Measurements from ENCODE around the gene HOXC9.

The HOXC9 gene

GRCh38 chr12:53976172-53976822 lies 23.7 kb upstream of the HOXC9 start:
- no peak for DNase-seq

- DNase-seq = no peak
Measured at GRCh38 chr12:53976823-53977595, 23.0 kb upstream of the HOXC9 start.

- DNase-seq = no peak
Measured at GRCh38 chr12:53977596-53978445, 22.1 kb upstream of the HOXC9 start.

GRCh38 chr12:53978477-53979356 lies 21.2 kb upstream of the HOXC9 start:
- DNase-seq = no peak

- no peak for DNase-seq
Measured at GRCh38 chr12:53980104-53980801, 19.7 kb upstream of the HOXC9 start.

GRCh38 chr12:53980802-53981496 lies 19.0 kb upstream of the HOXC9 start:
- no peak for DNase-seq

GRCh38 chr12:53981634-53982565 lies 18.1 kb upstream of the HOXC9 start:
- no peak for DNase-seq

GRCh38 chr12:53982648-53983567 lies 17.1 kb upstream of the HOXC9 start:
- no peak for DNase-seq

GRCh38 chr12:53983568-53983949 lies 16.4 kb upstream of the HOXC9 start:
- DNase-seq = no peak

- no peak for DNase-seq
Measured at GRCh38 chr12:53983950-53984572, 15.9 kb upstream of the HOXC9 start.

- peak; percentile 61 for DNase-seq
Measured at GRCh38 chr12:53984901-53985691, 14.9 kb upstream of the HOXC9 start, which contains the start of gene HOXC10. Gene HOXC10, plus strand, starts transcription at chr12:53985146. Its CDS starts 114 bp downstream, at chr12:53985260.

GRCh38 chr12:53985692-53985993 lies 14.3 kb upstream of the HOXC9 start:
- DNase-seq = no peak

GRCh38 chr12:53985994-53986685 lies 13.8 kb upstream of the HOXC9 start:
- no peak for DNase-seq

- DNase-seq = no peak
Measured at GRCh38 chr12:53986686-53987483, 13.1 kb upstream of the HOXC9 start.

GRCh38 chr12:53987787-53988230 lies 12.2 kb upstream of the HOXC9 start:
- no peak for DNase-seq

Data from NCI-H2107 (cell line).